ENCODE results near the gene ZNF462.
"Not testable (repeated sequence)": the region's sequence is repeated elsewhere in the genome, so short reads cannot be mapped to it uniquely, and the experiment has no call there.

Gene ZNF462

GRCh38 chr9:106846857-106847256, 16.1 kb upstream of the ZNF462 start:
- in situ Hi-C loops (cut with MboI; ENCODE audit: low pct_unique_long_range_greater_than_20kb, low sequenced_read_pairs, unreplicated experiment) = no loop called here
- TF ChIP-seq CTCF (IDR thresholded peaks at IDR 0.05; ENCODE audit: extremely low read depth, insufficient read depth, missing control alignments) = no peak

GRCh38 chr9:106851640-106852039, 11.3 kb upstream of the ZNF462 start:
- DNase-seq (ENCODE audit: low spot score); in situ Hi-C loops (cut with MboI; ENCODE audit: low pct_unique_long_range_greater_than_20kb, low sequenced_read_pairs, unreplicated experiment): not testable (repeated sequence)

More at GRCh38 chr9:106846857-106847256, 16.1 kb upstream of the ZNF462 start:
- no peak for DNase-seq (ENCODE audit: low spot score)

- no peak for TF ChIP-seq CTCF (IDR thresholded peaks at IDR 0.05; ENCODE audit: extremely low read depth, insufficient read depth, missing control alignments)
- in situ Hi-C loops (cut with MboI; ENCODE audit: low pct_unique_long_range_greater_than_20kb, low sequenced_read_pairs, unreplicated experiment) = no loop called here
- DNase-seq (ENCODE audit: low spot score) = no peak
Measured at GRCh38 chr9:106857811-106858470, 5.0 kb upstream of the ZNF462 start.

- no peak for TF ChIP-seq CTCF (IDR thresholded peaks at IDR 0.05; ENCODE audit: extremely low read depth, insufficient read depth, missing control alignments)
- in situ Hi-C loops (cut with MboI; ENCODE audit: low pct_unique_long_range_greater_than_20kb, low sequenced_read_pairs, unreplicated experiment) = no loop called here
- no peak for DNase-seq (ENCODE audit: low spot score)
Measured at GRCh38 chr9:106859957-106860720, 2.8 kb upstream of the ZNF462 start.

GRCh38 chr9:106860721-106861639, 2.0 kb upstream of the ZNF462 start:
- no peak for TF ChIP-seq CTCF (IDR thresholded peaks at IDR 0.05; ENCODE audit: extremely low read depth, insufficient read depth, missing control alignments)
- DNase-seq (ENCODE audit: low spot score) = no peak
- in situ Hi-C loops (cut with MboI; ENCODE audit: low pct_unique_long_range_greater_than_20kb, low sequenced_read_pairs, unreplicated experiment) = no loop called here

- no peak for TF ChIP-seq CTCF (IDR thresholded peaks at IDR 0.05; ENCODE audit: extremely low read depth, insufficient read depth, missing control alignments)
- in situ Hi-C loops (cut with MboI; ENCODE audit: low pct_unique_long_range_greater_than_20kb, low sequenced_read_pairs, unreplicated experiment) = no loop called here
- no peak for DNase-seq (ENCODE audit: low spot score)
Measured at GRCh38 chr9:106861640-106862109, 1.3 kb upstream of the ZNF462 start.

Data from GM13977 (cell line).